GM12878 (cell line): ENCODE results near the gene PPP1CA. TPM values are rescaled to one million over a fixed set of nuclear protein-coding genes. Genes with fewer than 3 reads are reported as not detected.

Experiments
- ATAC-seq: fragments of 200-7000 bp; cut with Tn5 transposase; 3 replicates; pipeline ENCODE4 v1.9.1; 2020; ENCODE audit warnings: mild to moderate bottlenecking, moderate library complexity
- BruUV-seq: library from RNA; stranded (reverse); fragments of 400-500 nt; replicated peaks from 2 replicates; lab custom pipeline; 2021; lab: Mats Ljungman, UMichigan
- CTCF ChIA-PET: fragments of 300-600 bp; sonication (Branson Sonifier 250); formaldehyde crosslinking; extraction: SDS; loops from one replicate; lab custom pipeline; 2021; ENCODE audit warnings: inconsistent platforms; lab: Yijun Ruan, JAX
- POLR2A ChIA-PET: fragments of 350-600 bp; formaldehyde crosslinking; extraction: SDS; loops from one replicate; lab custom pipeline; 2021; ENCODE audit warnings: inconsistent platforms; lab: Charles Lee
- RAD21 ChIA-PET: fragments of 300-600 bp; sonication (Branson Sonifier 250); formaldehyde crosslinking; loops from one replicate; lab custom pipeline; 2023; ENCODE audit warnings: antibody characterized with exemption; ENCODE audit not compliant: unreplicated experiment; lab: Charles Lee
- SMC1A ChIA-PET: fragments of 300-600 bp; sonication (Branson Sonifier 250); formaldehyde crosslinking; loops from one replicate; lab custom pipeline; 2023; ENCODE audit not compliant: unreplicated experiment, uncharacterized antibody; lab: Charles Lee
- DNase-seq: peaks from one replicate; pipeline ENCODE4 v3.0.0-alpha.2; 2011; ENCODE audit warnings: low read depth, low spot score
- FAIRE-seq: peaks from 3 replicates; lab custom pipeline; 2011; peaks lifted over from hg19 to GRCh38; lab: Jason Lieb, UNC
- H2AFZ ChIP-seq: 2 replicates; pipeline ENCODE4 v1.6.0; 2011; ENCODE audit warnings: low read depth, low read length, control low read depth; ENCODE audit not compliant: control insufficient read depth
- H3K27ac ChIP-seq: 2 replicates; pipeline ENCODE4 v1.5.1; 2011; ENCODE audit warnings: control low read depth; ENCODE audit not compliant: control insufficient read depth, insufficient read depth
- H3K27me3 ChIP-seq, 2 experiments: replicated peaks in 1 of 2; 2 replicates each; pipeline versions ENCODE4 v1.6.0 to v1.6.1; 2011; ENCODE audit warnings: low read length in 1 of 2; ENCODE audit not compliant: control insufficient read depth in 2 of 2, insufficient read depth in 2 of 2
- H3K36me3 ChIP-seq, 2 experiments: 2 replicates each; pipeline ENCODE4 v1.5.1; 2011; ENCODE audit warnings: low read length in 1 of 2; ENCODE audit not compliant: control insufficient read depth in 2 of 2, insufficient read depth in 2 of 2
- H3K4me1 ChIP-seq: 2 replicates; pipeline ENCODE4 v1.6.1; 2011; ENCODE audit warnings: mild to moderate bottlenecking, low read length, moderate library complexity, mixed read lengths; ENCODE audit not compliant: control insufficient read depth, insufficient read depth
- H3K4me2 ChIP-seq: 2 replicates; pipeline ENCODE4 v1.6.0; 2011; ENCODE audit warnings: control low read depth; ENCODE audit not compliant: control insufficient read depth, insufficient read depth
- H3K4me3 ChIP-seq: fragments of 200-600 bp; sonication (generic); 2 replicates; pipeline ENCODE4 v1.5.1; 2016
- H3K79me2 ChIP-seq: 2 replicates; pipeline ENCODE4 v1.6.0; 2011; ENCODE audit warnings: low read length; ENCODE audit not compliant: control insufficient read depth, insufficient read depth
- H3K9ac ChIP-seq: 2 replicates; pipeline ENCODE4 v1.8.0; 2011; ENCODE audit warnings: low read length, control low read depth, mixed read lengths; ENCODE audit not compliant: control insufficient read depth, insufficient read depth
- H3K9me3 ChIP-seq: replicated peaks from 3 replicates; pipeline ENCODE4 v1.5.1; 2011; ENCODE audit warnings: mild to moderate bottlenecking, low read length; ENCODE audit not compliant: control insufficient read depth, insufficient read depth
- H4K20me1 ChIP-seq: 2 replicates; pipeline ENCODE4 v1.6.0; 2011; ENCODE audit not compliant: control insufficient read depth, insufficient read depth
- CBFB ChIP-seq: IDR thresholded peaks from 2 replicates; pipeline ENCODE4 v1.6.1; 2016; ENCODE audit warnings: antibody characterized with exemption, low read depth
- JUND ChIP-seq: IDR thresholded peaks from 2 replicates; pipeline ENCODE4 v1.6.1; 2012; ENCODE audit warnings: low read depth, mild to moderate bottlenecking, low read length, improper control_type of control experiment, moderate library complexity
- MYB ChIP-seq: fragments of 150-350 bp; IDR thresholded peaks from 2 replicates; pipeline ENCODE4 v1.6.1; 2014; ENCODE audit warnings: mild to moderate bottlenecking, low read depth, low read length, borderline replicate concordance
- POLR2A ChIP-seq: IDR thresholded peaks from 2 replicates; pipeline ENCODE4 v1.6.1; 2011; ENCODE audit warnings: low read depth, mild to moderate bottlenecking, low read length
- POLR2AphosphoS2 ChIP-seq: IDR thresholded peaks from 2 replicates; pipeline ENCODE4 v1.6.1; 2011; ENCODE audit warnings: low read depth, mild to moderate bottlenecking, low read length, improper control_type of control experiment, moderate library complexity
- RBBP5 ChIP-seq: fragments of 200-600 bp; sonication (generic); conservative IDR thresholded peaks from 2 replicates; pipeline ENCODE4 v1.6.1; 2016
- ZBTB33 ChIP-seq: fragments of 450-650 bp; IDR thresholded peaks from 2 replicates; pipeline ENCODE4 v1.6.1; 2017; ENCODE audit warnings: mild to moderate bottlenecking
- ZNF217 ChIP-seq: fragments of 450-650 bp; IDR thresholded peaks from 2 replicates; pipeline ENCODE4 v1.6.1; 2017; ENCODE audit warnings: antibody characterized with exemption, mild to moderate bottlenecking
- ZNF24 ChIP-seq: fragments of 450-650 bp; IDR thresholded peaks from 2 replicates; pipeline ENCODE4 v1.6.1; 2017; ENCODE audit warnings: antibody characterized with exemption, mild to moderate bottlenecking
- WGBS: methylation state at CpG from one replicate; pipeline ENCODE4 v1.1.6; 2016; ENCODE audit warnings: low lambda C conversion rate; ENCODE audit not compliant: insufficient replicate concordance, insufficient coverage; ENCODE audit errors: missing lambda C conversion rate; 5-methylcytosine and 5-hydroxymethylcytosine counted together
- in situ Hi-C: fragments of 300-500 bp; cut with MboI; formaldehyde crosslinking; loops from 9 replicates; pipeline ENCODE4 v1.14.3; 2018; ENCODE audit warnings: mixed read lengths
- intact Hi-C: fragments of 100-400 bp; cut with micrococcal nuclease; formaldehyde crosslinking; loops from one replicate; pipeline ENCODE4 v1.14.2; 2022; ENCODE audit not compliant: unreplicated experiment
- polyA plus RNA-seq, 11 experiments: library from polyadenylated mRNA; depleted of rRNA in 4 of 11; unstranded in 6 of 11; stranded (reverse) in 5 of 11; fragments of >200 nt; fragmentation: Nextera tagmentation in 4 of 11; fragmentation: Illumina TruSeq in 1 of 11; extraction: Ambion mirVana in 4 of 11; extraction: Trizol in 1 of 11; gene quantifications; 1 replicate in 1 of 11; 2 replicates in 10 of 11; pipeline versions ENCODE4 v1.2.1 to v1.2.3, GENCODE V29; 2011 to 2016; ENCODE audit warnings: inconsistent platforms in 2 of 11, missing spikeins in 2 of 11, low read depth in 1 of 11
- total RNA-seq, 4 experiments: library from RNA; depleted of rRNA in 3 of 4; stranded (reverse); fragments of >200 nt in 3 of 4; fragmentation: Illumina TruSeq in 1 of 4; extraction: Trizol in 1 of 4; gene quantifications; 2 replicates each; pipeline versions ENCODE4 v1.2.1 to v1.2.3, GENCODE V29; 2013 to 2021

PPP1CA gene
- total and polyA plus RNA-seq, 10 of the 15 experiments (the other 5 are each of a cell fraction or from before 2014, with no cell fraction given), result 26.4 to 458 (median 240) TPM

GRCh38 chr11:67376873-67377808, 24.5 kb downstream of the PPP1CA start:
- H3K4me1 ChIP-seq, result peaks cover 22% of the 10 kb centered on the region
- H3K27ac ChIP-seq, result no peak overlapping the region
- BruUV-seq, result no TSS peak
- no peaks in the 10 kb centered on the region for H3K79me2 ChIP-seq
- ATAC-seq (no peak), DNase-seq (no peak), FAIRE-seq (no peak)
- ChIA-PET RAD21 (interaction anchor here (0.8 to 15.0 kb wide), 4 partner anchors 8 to 212 kb away, joined by 3 to 525 read pairs (median 100); partner anchors contain the start of gene POLD4), CTCF (interaction anchor here (1.2 to 25.5 kb wide), 4 partner anchors 16 to 114 kb away, joined by 3 to 1301 read pairs (median 198); partner anchors contain the start of genes CLCF1, POLD4 and PPP1CA), SMC1A (interaction anchor here (21.3 kb wide), 1 partner anchor 21 kb away, joined by 646 read pairs; the partner anchor contains the start of gene POLD4), POLR2A (interaction anchor here (0.6 to 8.4 kb wide), 3 partner anchors 9 to 222 kb away, joined by 3 to 183 read pairs (median 3); partner anchors contain the start of gene POLD4)
- no peak for TF ChIP-seq ZBTB33
- TF ChIP-seq JUND, result no peak
- TF ChIP-seq ZNF24, result no peak
- TF ChIP-seq CBFB, result no peak
- TF ChIP-seq ZNF217, result no peak
- TF ChIP-seq MYB, result no peak
- TF ChIP-seq POLR2A, result no peak
- no peak for TF ChIP-seq RBBP5
- no peak for TF ChIP-seq POLR2AphosphoS2
- intact Hi-C loops (no loop called here), in situ Hi-C loops (no loop called here)
- no peak overlapping the region for H2AFZ ChIP-seq
- no peak overlapping the region for H3K4me3 ChIP-seq
- no peaks in the 10 kb centered on the region for H4K20me1 ChIP-seq
- H3K27me3 ChIP-seq, result peaks cover 2 to 4% of the 10 kb centered on the region in 2 experiments; a peak in 3 of 4 replicates
- H3K4me2 ChIP-seq, result no peak overlapping the region
- H3K36me3 ChIP-seq, result no peaks in the 10 kb centered on the region
- no peak overlapping the region for H3K9ac ChIP-seq
- H3K9me3 ChIP-seq, result no peaks in the 10 kb centered on the region
- 70% methylated on average over 6 of the region's 6 CpGs for WGBS
